GM18907 (cell line): ENCODE data around the gene LENG1.
A peak's percentile ranks its signal among the peaks of the same experiment; 100 is the strongest.
"Not testable (repeated sequence)": the region's sequence is repeated elsewhere in the genome, so short reads cannot be mapped to it uniquely, and the experiment has no call there.

Experiments used
- ATAC-seq: cut with Tn5 transposase; IDR thresholded peaks from one replicate; pipeline ENCODE4 v1.9.1; 2021; ENCODE audit warnings: mild to moderate bottlenecking, moderate library complexity; ENCODE audit not compliant: unreplicated experiment

The LENG1 gene

GRCh38 chr19:54189735-54190502 is 30.4 kb upstream of the LENG1 start:
- peak; percentile 61 for ATAC-seq

- peak; percentile 21 for ATAC-seq
Observed at GRCh38 chr19:54189145-54189734, 29.7 kb upstream of the LENG1 start, which contains the start of gene MBOAT7. TSS of gene MBOAT7 (minus strand) at chr19:54189580. CDS start at chr19:54188508, 1,072 bp downstream.

DNA sequence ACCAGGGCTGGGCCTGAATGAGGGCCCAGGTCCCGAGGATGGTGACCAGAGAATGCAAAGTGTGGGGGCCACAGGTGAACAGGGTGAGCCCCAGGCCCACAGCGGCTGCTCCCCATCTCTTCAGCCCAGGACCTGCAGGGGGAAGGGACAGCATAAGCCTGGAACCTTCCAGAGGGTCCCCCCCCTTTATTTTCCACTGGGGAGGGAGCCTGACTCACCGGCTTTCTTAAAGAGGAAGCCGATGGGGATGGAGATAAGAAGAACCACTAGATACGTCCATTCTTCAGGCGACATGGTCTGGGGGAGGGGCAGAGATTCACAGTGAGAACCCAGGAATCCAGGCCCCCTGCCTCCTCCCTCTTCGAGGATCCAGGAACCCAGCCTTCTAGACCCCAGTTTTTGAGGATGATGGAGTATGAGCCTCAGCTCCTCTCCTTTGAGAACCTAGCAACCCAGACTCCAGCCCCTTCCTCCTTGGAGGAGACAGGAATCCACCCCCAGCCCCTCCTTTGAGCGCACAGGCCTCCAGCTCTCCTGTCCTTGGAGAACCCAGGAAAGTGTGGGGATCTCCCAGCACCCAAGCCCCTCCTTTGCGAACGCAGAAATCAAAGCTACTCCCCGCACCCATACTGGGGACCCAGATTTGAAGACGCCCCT is 28.8 kb upstream of the LENG1 start:
- no peak for ATAC-seq

DNA sequence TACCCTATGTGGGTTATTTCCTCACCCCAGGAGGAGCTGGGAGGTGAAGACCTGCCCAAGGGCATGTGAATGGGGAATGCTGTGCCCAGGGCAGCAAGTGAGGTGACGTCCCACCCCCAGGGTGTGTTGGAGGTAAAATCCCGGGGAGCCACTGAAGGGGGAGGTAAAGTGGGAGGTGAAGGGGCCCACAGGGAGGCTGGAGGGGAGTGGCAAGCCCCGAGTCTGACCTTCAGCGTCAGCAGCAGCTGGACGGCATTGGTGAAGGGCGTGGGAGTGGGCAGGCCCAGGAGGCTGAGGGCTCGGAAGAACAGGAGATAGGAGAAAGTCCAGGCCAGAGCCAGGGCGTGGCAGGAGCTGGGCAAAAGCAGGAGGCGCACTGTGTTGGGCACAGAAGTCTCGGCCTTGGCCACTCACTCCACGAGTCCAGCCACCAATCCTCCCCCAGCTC is 27.4 kb upstream of the LENG1 start:
- ATAC-seq, result no peak

GRCh38 chr19:54186351-54186750 is 26.8 kb upstream of the LENG1 start:
- no peak for ATAC-seq

DNA sequence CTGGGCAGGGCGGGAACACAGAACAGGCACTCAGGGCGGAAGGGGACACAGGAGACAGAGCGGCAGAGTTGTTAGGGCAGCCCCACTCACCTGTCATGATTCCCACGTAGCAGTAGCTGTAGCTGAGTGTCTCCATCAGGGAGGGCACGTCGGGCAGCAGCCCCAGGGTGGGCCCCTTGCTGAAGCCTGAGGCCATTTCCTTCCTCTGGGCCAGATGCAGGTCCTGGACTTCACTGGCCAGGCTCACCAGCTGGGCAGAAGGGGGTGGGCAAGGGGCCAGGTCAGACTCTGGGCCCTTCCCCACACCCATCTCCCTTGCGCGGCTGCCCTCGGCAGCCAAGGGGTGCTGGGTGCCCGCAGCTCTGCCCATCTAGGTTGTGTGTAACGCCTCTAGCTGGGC is 23.9 kb upstream of the LENG1 start:
- ATAC-seq, result no peak

DNA sequence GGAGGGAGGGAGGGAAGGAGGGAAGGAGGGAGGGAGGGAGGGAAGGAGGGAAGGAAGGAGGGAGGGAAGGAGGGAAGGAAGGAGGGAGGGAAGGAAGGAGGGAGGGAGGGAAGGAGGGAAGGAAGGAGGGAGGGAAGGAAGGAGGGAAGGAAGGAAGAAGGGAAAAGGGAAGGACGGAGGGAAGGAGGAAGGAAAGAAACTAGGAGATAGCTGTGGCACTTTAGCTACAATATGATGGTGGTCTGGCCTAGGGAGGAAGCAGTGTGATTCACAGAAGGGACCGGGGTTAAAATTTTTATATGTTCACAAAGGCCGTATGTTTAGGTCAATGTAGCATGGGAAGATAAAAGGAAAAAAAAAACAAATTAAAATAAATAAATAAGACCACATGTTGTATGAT is 22.4 kb upstream of the LENG1 start:
- ATAC-seq, result not testable (repeated sequence)

DNA sequence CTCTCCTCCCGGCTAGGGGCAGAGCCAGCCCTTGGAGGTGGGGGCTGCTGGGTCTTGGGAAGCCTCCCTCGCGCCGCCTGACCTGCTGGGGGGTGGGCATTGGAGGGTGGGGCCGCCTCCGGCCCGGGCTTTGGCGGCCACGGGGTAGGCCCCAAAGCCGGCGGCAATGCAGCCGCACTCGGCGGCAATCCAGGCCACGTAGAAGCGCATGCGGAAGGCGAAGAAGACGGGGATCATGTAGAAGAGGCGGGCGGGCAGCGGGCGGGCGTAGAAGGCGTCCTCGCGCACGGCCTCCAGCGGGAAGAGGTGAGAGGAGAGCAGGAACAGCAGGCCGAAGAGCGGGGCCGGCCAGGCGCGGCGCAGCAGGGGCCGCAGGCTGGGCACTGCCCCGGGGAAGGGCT is 21.2 kb upstream of the LENG1 start:
- ATAC-seq, result no peak

DNA sequence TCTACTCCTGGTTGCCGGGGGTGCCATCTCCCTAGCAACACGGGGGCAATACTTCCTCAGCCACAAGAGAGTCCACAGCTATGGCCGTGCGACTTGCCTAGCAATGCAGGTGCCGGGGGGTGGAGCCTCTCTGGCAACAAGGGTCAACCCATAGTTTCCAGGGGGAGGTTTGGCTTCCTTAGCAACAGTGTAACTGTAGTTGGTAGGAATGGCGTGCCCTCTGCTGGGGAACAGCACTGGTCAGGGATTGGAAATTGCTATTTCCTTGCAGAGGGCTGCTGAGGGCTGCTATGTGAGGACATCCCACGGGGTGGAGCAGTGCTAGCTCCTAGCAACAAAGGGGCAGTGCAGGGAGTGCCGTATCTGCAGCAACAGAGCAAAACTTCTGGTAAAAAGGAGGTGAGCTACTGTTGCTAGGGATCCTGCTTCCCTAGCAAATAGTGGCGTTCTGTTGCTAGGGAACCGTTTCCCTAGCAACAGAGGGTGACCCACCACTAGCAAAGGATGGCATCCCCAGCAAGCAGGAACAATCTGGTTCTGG is 20.5 kb upstream of the LENG1 start:
- no peak for ATAC-seq

GRCh38 chr19:54179262-54179852 is 19.8 kb upstream of the LENG1 start:
- no peak for ATAC-seq

DNA sequence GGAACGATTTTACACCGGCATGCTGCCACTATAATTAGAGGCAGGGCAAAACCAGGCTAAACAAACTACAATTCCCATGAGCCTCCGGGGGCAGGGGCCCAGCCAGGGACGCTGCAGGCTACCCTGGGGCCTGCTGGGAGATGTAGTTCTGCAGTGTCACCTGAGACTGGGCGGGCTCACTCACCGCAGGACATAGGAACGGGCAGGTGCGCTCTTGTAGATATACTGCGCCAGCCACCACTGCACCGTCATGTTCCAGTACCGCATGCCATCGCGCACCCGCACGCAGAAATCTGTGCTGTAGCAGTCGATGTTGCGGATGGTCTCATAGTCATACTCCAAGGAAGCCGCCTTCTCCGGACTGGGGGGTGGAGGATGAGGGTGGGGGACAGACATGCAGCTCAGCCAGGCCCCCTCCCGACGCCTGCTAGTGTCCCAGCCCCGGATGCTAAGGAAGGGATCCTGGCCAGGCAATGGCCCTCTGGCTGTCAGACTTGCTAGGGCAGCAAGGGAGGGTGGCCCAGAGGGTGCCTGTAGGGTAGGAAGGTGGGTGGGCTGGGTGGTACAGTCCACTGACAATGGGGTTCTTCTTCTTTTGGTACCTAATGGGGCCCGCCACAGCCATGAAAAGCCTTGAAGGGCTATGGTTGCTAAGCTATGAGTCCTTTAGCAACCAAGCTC is 19.2 kb upstream of the LENG1 start:
- ATAC-seq, result no peak

DNA sequence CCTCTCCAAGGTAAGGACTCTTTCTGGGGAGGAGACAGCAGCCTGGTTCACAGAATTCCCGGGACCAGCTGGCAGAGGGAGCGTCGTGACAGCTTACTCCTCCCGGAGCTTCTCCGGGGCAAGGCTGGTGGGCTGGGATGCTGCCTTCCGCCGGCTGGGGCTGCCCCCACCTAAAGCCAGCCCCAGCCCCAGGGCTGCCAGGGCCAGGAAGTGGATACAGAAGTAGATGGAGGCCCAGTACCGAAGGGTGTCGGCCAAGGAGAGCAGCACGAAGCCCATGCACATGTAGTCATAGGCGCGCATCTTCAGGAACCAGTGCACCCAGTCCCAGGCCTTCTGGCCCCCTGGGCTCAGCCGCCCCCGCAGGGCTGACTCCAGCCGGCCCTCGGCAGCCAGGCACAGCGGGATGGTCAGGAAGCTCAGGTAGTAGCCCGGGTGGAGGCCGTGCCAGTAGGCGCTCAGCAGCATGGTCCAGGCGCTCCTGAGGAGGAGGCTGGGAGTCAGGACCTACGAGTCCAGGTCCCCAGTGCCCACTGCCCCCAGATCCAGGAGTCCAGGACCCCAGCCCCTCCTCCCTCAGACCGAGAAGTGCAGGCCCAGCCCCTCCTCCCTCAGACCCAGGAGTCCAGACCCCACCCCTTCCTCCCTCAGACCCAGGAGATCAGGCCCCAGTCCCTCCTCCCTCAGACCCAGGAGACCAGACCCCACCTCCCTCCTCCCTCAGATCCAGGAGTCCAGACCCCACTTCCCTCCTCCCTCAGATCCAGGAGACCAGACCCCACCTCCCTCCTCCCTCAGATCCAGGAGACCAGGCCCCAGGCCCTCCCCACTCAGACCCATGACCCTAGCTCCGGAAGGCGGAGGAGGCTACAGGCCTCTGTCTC is 14.7 kb upstream of the LENG1 start:
- no peak for ATAC-seq

- ATAC-seq, result no peak
Observed at GRCh38 chr19:54173359-54173699, 13.8 kb upstream of the LENG1 start.

DNA sequence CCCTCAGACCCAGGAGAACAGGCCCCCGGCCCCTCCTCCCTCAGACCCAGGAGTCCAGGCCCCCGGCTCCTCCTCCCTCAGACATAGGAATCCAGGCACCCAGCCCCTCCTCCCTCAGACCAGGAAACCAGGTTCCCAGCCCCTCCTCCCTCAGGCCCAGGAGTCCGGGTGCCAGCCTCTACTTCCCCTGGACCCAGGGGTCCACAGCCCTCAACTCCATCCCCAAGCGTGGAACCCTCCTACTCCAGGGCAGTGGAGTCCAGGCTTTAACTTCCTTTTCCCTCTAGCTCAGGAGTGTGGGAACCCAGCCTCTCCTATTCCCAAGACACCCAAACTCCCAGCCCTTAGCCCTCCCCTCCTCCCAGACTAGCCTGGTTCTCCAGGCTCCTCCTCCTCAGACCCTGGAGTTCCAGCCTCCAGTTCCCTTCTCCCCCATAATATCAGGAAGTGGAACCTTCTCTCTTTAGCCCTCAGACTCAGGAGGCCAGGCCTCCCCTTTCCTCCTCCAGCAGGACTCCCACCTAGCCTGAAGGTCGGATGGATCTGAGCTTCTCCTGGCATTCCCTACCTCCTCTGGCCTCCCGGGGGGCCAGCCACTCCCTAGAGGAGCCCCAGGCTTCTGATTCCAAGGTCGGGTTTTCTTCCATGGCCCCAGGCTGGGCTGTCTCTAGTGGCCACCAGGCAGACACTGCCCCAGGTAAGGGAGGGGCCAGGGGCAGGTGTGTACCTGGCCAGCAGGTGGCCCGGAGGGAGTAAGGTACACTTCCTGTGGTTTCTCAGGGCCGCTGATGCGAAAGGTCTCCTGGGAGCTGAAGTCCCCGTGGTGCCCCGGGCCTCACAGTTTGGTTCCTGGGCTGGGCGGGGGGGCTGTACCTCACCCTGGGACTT is 13.2 kb upstream of the LENG1 start, which contains the start of gene TMC4:
TMC4 (minus strand) TSS at position 690 of the 888 bp plus-strand sequence; CDS start at position 647, 43 bp downstream.
- ATAC-seq, result no peak

GRCh38 chr19:54171736-54172431 is 12.4 kb upstream of the LENG1 start:
- ATAC-seq, result not testable (repeated sequence)

- ATAC-seq, result no peak
Observed at GRCh38 chr19:54169149-54169740, 9.7 kb upstream of the LENG1 start.

DNA sequence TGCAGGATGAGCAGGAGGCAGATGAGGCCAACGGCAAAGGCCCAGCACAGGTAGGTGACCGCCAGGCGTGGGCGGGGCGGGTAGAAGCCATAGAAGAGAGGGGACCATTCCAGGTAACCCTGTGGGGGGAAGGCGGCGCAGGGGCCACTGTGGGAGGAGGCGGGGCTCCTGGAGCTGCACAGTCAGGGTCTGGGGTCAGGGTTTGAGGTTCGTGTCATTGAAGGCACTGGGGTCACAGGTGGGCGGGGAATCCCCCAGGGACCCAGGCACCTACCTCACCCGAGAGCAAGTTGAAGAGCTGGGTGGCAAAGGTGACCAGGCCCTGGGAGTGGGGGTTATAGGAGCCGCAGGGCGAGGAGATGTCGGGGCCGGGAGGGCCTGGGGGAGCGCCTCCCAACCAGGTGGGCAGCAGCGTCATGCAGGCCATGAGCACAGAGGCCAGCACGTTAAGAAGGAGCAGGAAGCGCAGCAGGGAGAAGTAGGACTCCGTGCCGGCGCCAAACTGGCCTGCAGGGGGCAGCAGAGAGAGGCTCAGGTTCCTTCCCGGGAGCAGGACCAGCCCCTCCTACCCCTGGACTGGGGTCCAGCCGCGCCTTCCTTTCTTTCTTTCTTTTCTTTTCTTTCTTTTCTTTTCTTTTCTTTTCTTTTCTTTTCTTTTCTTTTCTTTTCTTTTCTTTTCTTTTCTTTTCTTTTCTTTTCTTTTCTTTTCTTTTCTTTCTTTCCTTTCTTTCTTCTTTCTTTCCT is 8.8 kb upstream of the LENG1 start:
- ATAC-seq, result peak; percentile 65
